ENCODE measurements around the gene DISC1. TPM values are rescaled to one million over a fixed set of nuclear protein-coding genes. Genes with fewer than 3 reads are reported as not detected.

The DISC1 gene
- total RNA-seq, 4 donors from 2014 or later = 9.6 to 27.9 (median 13.0) TPM

GRCh38 chr1:231817801-231818200, 191.2 kb downstream of the DISC1 start:
- no peak for TF ChIP-seq CTCF (IDR thresholded peaks at IDR 0.05)
- DNase-seq (ENCODE audit: low spot score) (no peak), ATAC-seq (ENCODE audit: low FRiP score) (no peak)

DNA sequence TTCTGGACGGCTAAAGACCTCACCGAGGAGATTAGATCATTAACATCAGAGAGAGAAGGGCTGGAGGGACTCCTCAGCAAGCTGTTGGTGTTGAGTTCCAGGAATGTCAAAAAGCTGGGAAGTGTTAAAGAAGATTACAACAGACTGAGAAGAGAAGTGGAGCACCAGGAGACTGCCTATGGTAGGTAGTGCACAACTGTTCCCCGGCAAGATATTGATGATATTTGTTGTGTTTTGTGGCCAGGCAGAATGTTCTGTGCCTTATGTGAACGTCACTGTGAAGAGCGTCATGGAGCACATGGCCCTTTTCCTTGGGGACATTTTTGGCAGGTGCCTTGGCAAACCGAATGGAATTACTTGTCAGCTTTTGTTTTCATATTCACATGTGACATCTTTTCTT, 191.7 kb downstream of the DISC1 start:
- no peak for TF ChIP-seq CTCF (IDR thresholded peaks at IDR 0.05)
- no peak for DNase-seq (ENCODE audit: low spot score)
- ATAC-seq (ENCODE audit: low FRiP score) = no peak

DNA sequence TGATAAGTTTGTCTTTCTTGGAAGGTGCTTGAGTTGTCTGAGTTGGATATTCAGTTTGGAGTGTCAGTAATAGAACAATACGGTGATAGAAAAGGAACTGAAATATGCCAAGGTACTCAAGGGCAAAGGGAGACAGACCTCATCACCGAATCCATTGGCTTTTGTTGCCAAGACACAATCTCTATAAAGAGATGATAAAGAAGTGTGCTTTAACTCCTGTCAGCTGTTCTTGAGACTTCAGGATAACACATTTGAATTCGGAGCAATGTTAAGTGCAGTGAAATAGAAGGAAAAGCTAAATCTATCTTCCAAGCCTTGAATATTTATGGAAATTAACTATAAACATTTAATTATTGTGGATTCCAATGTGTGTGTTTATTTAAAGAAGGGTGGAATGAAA, 194.7 kb downstream of the DISC1 start:
- ATAC-seq (ENCODE audit: low FRiP score) = no peak
- no peak for DNase-seq (ENCODE audit: low spot score)
- no peak for TF ChIP-seq CTCF (IDR thresholded peaks at IDR 0.05)

DNA sequence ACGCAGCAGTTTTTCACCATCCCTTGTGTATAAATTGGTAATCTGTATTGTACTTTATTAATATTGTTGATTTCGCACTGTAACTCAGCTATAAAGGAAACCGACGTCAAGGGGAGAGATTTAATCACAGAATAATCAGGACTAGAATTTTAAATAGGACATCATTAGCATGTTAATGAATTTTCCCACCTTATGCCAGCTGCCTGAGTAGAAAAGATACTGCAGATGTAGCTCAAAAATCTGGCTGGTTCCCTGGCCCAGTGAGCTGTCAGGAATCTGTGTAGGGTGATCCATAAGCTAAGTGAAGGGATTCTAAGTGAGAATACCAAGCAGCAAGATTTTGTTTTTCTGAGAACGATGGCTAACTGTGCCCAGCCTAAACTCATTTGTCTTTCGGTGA, 195.5 kb downstream of the DISC1 start:
- ATAC-seq (ENCODE audit: low FRiP score) = no peak
- no peak for TF ChIP-seq CTCF (IDR thresholded peaks at IDR 0.05)
- DNase-seq (ENCODE audit: low spot score) = no peak

DNA sequence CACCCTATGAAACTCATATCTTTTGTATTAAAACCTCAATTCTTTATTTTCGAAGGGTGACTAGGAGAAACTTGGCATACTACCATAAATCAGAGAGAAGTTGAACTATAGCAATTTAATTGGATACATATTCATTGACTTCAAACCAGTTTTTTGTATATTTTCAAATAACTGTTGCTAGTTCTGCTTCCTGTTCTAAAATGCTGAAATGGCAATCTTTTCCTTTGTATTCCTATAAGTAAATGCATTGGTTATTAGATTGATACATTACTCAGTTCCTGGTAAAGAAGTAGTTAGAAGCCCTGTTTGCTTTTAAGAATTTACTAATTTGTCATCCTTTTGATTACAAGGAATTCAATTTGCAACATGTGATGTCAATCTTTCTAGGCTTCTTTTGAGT, 200.0 kb downstream of the DISC1 start:
- no peak for TF ChIP-seq CTCF (IDR thresholded peaks at IDR 0.05)

GRCh38 chr1:231827337-231828105, 200.9 kb downstream of the DISC1 start:
- DNase-seq (ENCODE audit: low spot score) (no peak), ATAC-seq (ENCODE audit: low FRiP score) (peak; percentile 84)
- TF ChIP-seq CTCF (IDR thresholded peaks at IDR 0.05) = no peak

More for the DNA sequence above, 200.0 kb downstream of the DISC1 start:
- DNase-seq (ENCODE audit: low spot score) (no peak), ATAC-seq (ENCODE audit: low FRiP score) (no peak)

Measured in omental fat pad (tissue), 4 donors.